ENCODE measurements around the gene NADSYN1. TPM values are rescaled to one million over a fixed set of nuclear protein-coding genes. Genes with fewer than 3 reads are reported as not detected.

NADSYN1 gene
- total RNA-seq, 3 donors from 2014 or later (not counting 1 experiment from before 2014, with no cell fraction given): 134 to 156 (median 150) TPM

DNA sequence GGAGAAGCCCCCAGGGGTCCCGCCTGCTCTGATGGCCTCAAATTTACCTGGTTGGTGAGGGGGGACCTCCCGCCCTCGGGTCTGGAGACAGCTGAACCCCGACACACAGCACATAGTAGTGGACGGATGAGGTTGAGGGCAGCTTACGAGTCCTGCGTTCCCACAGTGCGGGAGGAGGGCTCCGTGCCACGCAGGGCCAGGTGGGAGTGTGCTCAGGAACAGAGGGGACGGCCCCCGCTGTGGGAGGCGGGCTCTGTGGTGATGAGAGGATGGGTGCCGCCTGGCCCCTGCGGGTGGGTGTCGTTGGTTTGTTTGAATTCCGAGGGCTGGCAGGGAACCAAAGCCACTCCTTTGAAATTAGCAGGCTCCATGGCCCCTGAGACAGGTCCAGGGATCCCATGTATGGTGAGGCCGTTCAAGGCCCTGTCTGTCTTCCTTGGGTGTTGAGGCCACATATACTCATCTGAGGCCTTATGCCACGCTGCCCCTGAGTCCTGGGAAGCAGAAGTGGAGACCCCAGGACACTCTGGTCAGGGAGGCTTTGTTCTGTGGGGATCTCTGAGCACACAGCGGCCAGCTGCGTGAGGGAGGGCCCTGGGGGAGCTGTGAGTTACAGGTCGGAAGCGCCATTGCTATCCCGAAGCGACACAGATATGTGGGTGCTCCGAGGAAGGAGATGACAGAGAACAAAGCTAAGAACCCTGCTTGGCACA lies 21.9 kb downstream of the NADSYN1 start:
- 97% methylated on average over 26 of the region's 26 CpGs for WGBS (ENCODE audit: insufficient coverage)
- Histone ChIP-seq H3K4me3 (ENCODE audit: low read length) (no peak overlapping the region), H3K4me1 (ENCODE audit: control insufficient read depth, insufficient read depth, low read length) (no peaks in the 10 kb centered on the region), H3K27me3 (ENCODE audit: control insufficient read depth, insufficient read depth, low read length) (no peaks in the 10 kb centered on the region), H3K27ac (ENCODE audit: low read length) (no peak overlapping the region), H3K36me3 (ENCODE audit: control insufficient read depth, insufficient read depth, low read length) (peaks cover 68% of the 10 kb centered on the region), H3K9me3 (ENCODE audit: control insufficient read depth, insufficient read depth, low read length) (no peaks in the 10 kb centered on the region)
- TF ChIP-seq CTCF (IDR thresholded peaks at IDR 0.05): no peak
- Mint-ChIP-seq H3K9me3 (no peaks in the 10 kb centered on the region), H3K27me3 (ENCODE audit: low read depth in 2 of 2) (no peaks in the 10 kb centered on the region), H3K36me3 (no peaks in the 10 kb centered on the region), H3K27ac (no peak overlapping the region), H3K4me1 (peaks cover 0 to 6% of the 10 kb centered on the region in 2 donors), H3K4me3 (no peak overlapping the region)
- intact Hi-C loops (cut with micrococcal nuclease): no loop called here
- DNase-seq (no peak), ATAC-seq (no peak)

DNA sequence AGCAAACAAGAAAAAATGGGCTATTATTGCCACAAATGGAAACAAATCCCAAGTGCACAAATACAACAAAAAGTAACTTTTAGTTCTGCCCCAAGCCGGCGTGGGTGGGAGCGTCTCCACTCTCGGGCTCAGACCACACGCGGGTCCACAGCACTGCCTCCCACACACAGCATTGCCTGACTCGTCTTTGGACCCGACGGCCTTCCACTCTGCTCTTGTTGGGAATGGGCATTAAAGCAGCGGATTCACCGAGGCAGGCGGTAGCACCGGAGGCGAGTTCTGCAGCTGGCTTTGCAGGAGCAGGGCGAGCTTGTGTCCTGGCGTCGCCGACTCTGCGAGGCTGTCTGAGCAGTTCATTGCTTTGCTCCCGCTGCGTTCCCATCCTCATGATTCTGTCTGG lies 23.0 kb downstream of the NADSYN1 start:
- H3K36me3 Mint-ChIP-seq: no peaks in the 10 kb centered on the region
- WGBS (ENCODE audit: insufficient coverage): 98% methylated on average over 21 of the region's 21 CpGs
- H3K4me3 Mint-ChIP-seq: no peak overlapping the region
- ATAC-seq (no peak), DNase-seq (no peak)
- peaks cover 72% of the 10 kb centered on the region for H3K36me3 ChIP-seq (ENCODE audit: control insufficient read depth, insufficient read depth, low read length)
- no peak overlapping the region for H3K27ac Mint-ChIP-seq
- H3K4me1 Mint-ChIP-seq: peaks cover 0 to under 1% of the 10 kb centered on the region in 2 donors
- no peaks in the 10 kb centered on the region for H3K9me3 Mint-ChIP-seq
- no peak for TF ChIP-seq CTCF (IDR thresholded peaks at IDR 0.05)
- intact Hi-C loops (cut with micrococcal nuclease): no loop called here
- no peaks in the 10 kb centered on the region for H3K4me1 ChIP-seq (ENCODE audit: control insufficient read depth, insufficient read depth, low read length)
- no peaks in the 10 kb centered on the region for H3K27me3 ChIP-seq (ENCODE audit: control insufficient read depth, insufficient read depth, low read length)
- no peaks in the 10 kb centered on the region for H3K27me3 Mint-ChIP-seq (ENCODE audit: low read depth in 2 of 2)
- no peak overlapping the region for H3K4me3 ChIP-seq (ENCODE audit: low read length)
- no peak overlapping the region for H3K27ac ChIP-seq (ENCODE audit: low read length)
- H3K9me3 ChIP-seq (ENCODE audit: control insufficient read depth, insufficient read depth, low read length): no peaks in the 10 kb centered on the region

DNA sequence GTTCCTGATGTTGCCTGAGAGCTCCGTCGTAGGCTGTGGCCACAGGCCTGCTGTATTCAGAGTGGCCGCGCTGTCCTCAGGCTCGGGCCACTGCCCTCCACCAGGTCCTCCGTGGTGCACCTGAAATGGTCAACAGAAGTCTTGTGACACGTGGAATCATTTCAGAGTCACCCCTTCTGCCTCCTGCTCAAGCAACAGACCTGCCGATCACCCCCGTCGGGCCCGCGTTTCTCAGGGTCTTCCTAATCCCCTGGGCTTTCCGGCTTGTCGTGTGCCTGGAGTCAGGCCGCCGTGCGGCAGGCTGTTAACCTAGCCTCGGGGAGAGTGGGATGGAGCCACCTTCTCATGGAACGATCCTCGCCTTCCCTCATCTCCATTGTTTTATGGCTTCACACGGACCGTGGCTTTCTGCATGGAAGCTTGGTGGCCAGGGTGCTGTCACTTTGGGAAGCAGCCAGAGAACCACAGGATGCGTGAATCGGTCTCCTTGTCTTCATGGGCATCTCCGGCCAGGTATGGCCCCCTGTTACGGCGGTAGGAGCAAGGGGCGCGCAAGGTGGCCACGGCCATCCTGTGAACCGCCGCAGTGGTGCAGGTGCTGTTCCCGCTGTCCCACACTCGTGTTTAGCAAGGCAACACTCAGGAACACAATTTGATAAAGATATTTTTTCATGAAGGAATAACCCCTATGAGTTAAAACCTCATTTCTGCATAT lies 24.1 kb downstream of the NADSYN1 start:
- Histone ChIP-seq H3K4me3 (ENCODE audit: low read length) (no peak overlapping the region), H3K27me3 (ENCODE audit: control insufficient read depth, insufficient read depth, low read length) (no peaks in the 10 kb centered on the region), H3K27ac (ENCODE audit: low read length) (no peak overlapping the region), H3K4me1 (ENCODE audit: control insufficient read depth, insufficient read depth, low read length) (no peaks in the 10 kb centered on the region), H3K36me3 (ENCODE audit: control insufficient read depth, insufficient read depth, low read length) (peaks cover 78% of the 10 kb centered on the region), H3K9me3 (ENCODE audit: control insufficient read depth, insufficient read depth, low read length) (no peaks in the 10 kb centered on the region)
- ATAC-seq: no peak
- no peak overlapping the region for H3K4me3 Mint-ChIP-seq
- no peaks in the 10 kb centered on the region for H3K36me3 Mint-ChIP-seq
- H3K27ac Mint-ChIP-seq: no peak overlapping the region
- 95% methylated on average over 34 of the region's 34 CpGs for WGBS (ENCODE audit: insufficient coverage)
- no peaks in the 10 kb centered on the region for H3K27me3 Mint-ChIP-seq (ENCODE audit: low read depth in 2 of 2)
- no peaks in the 10 kb centered on the region for H3K9me3 Mint-ChIP-seq
- H3K4me1 Mint-ChIP-seq: no peaks in the 10 kb centered on the region
- intact Hi-C loops (cut with micrococcal nuclease): no loop called here
- DNase-seq: no peak
- no peak for TF ChIP-seq CTCF (IDR thresholded peaks at IDR 0.05)

All from natural killer cell (primary cell).